Mesothelial cell of epicardium (in vitro differentiated cells): ENCODE data around the gene ZNF511. TPM values are rescaled to one million over a fixed set of nuclear protein-coding genes. Genes with fewer than 3 reads are reported as not detected.
"Not testable (repeated sequence)": the region's sequence is repeated elsewhere in the genome, so short reads cannot be mapped to it uniquely, and the experiment has no call there.

Experiments
- DNase-seq, 2 experiments: peaks; one replicate each; pipeline ENCODE4 v3.0.0; 2021; ENCODE audit warnings: low spot score in 2 of 2; ENCODE audit not compliant: unreplicated experiment in 2 of 2
- H3K27ac Mint-ChIP-seq: 2 replicates; pipeline ENCODE4 v1.8.0; 2021; ENCODE audit warnings: mixed read lengths
- H3K27me3 Mint-ChIP-seq: 2 replicates; pipeline ENCODE4 v1.8.0; 2021; ENCODE audit warnings: low read depth, mixed read lengths
- H3K36me3 Mint-ChIP-seq: 2 replicates; pipeline ENCODE4 v1.8.0; 2021; ENCODE audit warnings: mixed read lengths
- H3K4me1 Mint-ChIP-seq: 2 replicates; pipeline ENCODE4 v1.8.0; 2021; ENCODE audit warnings: mixed read lengths
- H3K4me3 Mint-ChIP-seq: 2 replicates; pipeline ENCODE4 v1.8.0; 2021; ENCODE audit warnings: mild to moderate bottlenecking, moderate library complexity, mixed read lengths
- H3K9me3 Mint-ChIP-seq: 2 replicates; pipeline ENCODE4 v1.8.0; 2021; ENCODE audit warnings: mixed read lengths
- CTCF ChIP-seq: fragments of 200-600 bp; sonication (generic); IDR thresholded peaks from one replicate; pipeline ENCODE4 v1.5.0; 2021; ENCODE audit warnings: antibody characterized with exemption; ENCODE audit not compliant: unreplicated experiment
- total RNA-seq: library from RNA; stranded (reverse); gene quantifications from 3 replicates; pipeline ENCODE4 v1.2.1, GENCODE V29; 2021

The ZNF511 gene
- total RNA-seq, 1 donor from 2014 or later: 44.9 TPM

GRCh38 chr10:133314911-133315310 lies 6.2 kb downstream of the ZNF511 start:
- DNase-seq: no peak
- H3K36me3 Mint-ChIP-seq: peaks cover 5% of the 10 kb centered on the region
- TF ChIP-seq CTCF: no peak
- H3K27ac Mint-ChIP-seq: no peak overlapping the region
- H3K4me3 Mint-ChIP-seq: no peak overlapping the region
- no peaks in the 10 kb centered on the region for H3K9me3 Mint-ChIP-seq
- H3K27me3 Mint-ChIP-seq: peaks cover 14% of the 10 kb centered on the region
- H3K4me1 Mint-ChIP-seq: no peaks in the 10 kb centered on the region

GRCh38 chr10:133315847-133316246 lies 7.1 kb downstream of the ZNF511 start:
- no peak for DNase-seq
- H3K4me1 Mint-ChIP-seq: no peaks in the 10 kb centered on the region
- H3K36me3 Mint-ChIP-seq: peaks cover 2% of the 10 kb centered on the region

GRCh38 chr10:133316266-133316665 lies 7.6 kb downstream of the ZNF511 start:
- H3K27me3 Mint-ChIP-seq: peaks cover 19% of the 10 kb centered on the region
- H3K9me3 Mint-ChIP-seq: peaks cover 4% of the 10 kb centered on the region
- H3K4me3 Mint-ChIP-seq: no peak overlapping the region
- no peak for TF ChIP-seq CTCF
- no peak overlapping the region for H3K27ac Mint-ChIP-seq
- H3K4me1 Mint-ChIP-seq: no peaks in the 10 kb centered on the region
- no peak for DNase-seq
- no peaks in the 10 kb centered on the region for H3K36me3 Mint-ChIP-seq

More at GRCh38 chr10:133315847-133316246, 7.1 kb downstream of the ZNF511 start:
- Mint-ChIP-seq H3K9me3 (peaks cover 4% of the 10 kb centered on the region), H3K27ac (no peak overlapping the region), H3K27me3 (peaks cover 19% of the 10 kb centered on the region), H3K4me3 (no peak overlapping the region)
- no peak for TF ChIP-seq CTCF

- Mint-ChIP-seq H3K36me3 (no peaks in the 10 kb centered on the region), H3K4me3 (no peak overlapping the region), H3K27me3 (peaks cover 19% of the 10 kb centered on the region), H3K4me1 (no peaks in the 10 kb centered on the region), H3K27ac (no peak overlapping the region), H3K9me3 (peaks cover 4% of the 10 kb centered on the region)
- no peak for DNase-seq
- no peak for TF ChIP-seq CTCF
Observed at GRCh38 chr10:133316732-133317131, 8.0 kb downstream of the ZNF511 start.

- Mint-ChIP-seq H3K4me3 (peak overlapping the region; percentile 58), H3K27ac (no peak overlapping the region), H3K4me1 (no peaks in the 10 kb centered on the region), H3K9me3 (peaks cover 4% of the 10 kb centered on the region), H3K36me3 (no peaks in the 10 kb centered on the region), H3K27me3 (peaks cover 25% of the 10 kb centered on the region)
- DNase-seq: peak; percentile 60 to 79
- TF ChIP-seq CTCF: peak; percentile 69
Observed at GRCh38 chr10:133318494-133319127, 9.9 kb downstream of the ZNF511 start.

- peaks cover 34% of the 10 kb centered on the region for H3K27me3 Mint-ChIP-seq
- not testable (repeated sequence) for H3K27ac Mint-ChIP-seq, DNase-seq, H3K4me1 Mint-ChIP-seq, H3K36me3 Mint-ChIP-seq, H3K9me3 Mint-ChIP-seq, H3K4me3 Mint-ChIP-seq
Observed at GRCh38 chr10:133320852-133321422, 12.2 kb downstream of the ZNF511 start.

- H3K4me1 Mint-ChIP-seq, H3K27ac Mint-ChIP-seq, H3K9me3 Mint-ChIP-seq, H3K4me3 Mint-ChIP-seq, H3K36me3 Mint-ChIP-seq, DNase-seq: not testable (repeated sequence)
- peaks cover 45% of the 10 kb centered on the region for H3K27me3 Mint-ChIP-seq
Observed at GRCh38 chr10:133322064-133322709, 13.5 kb downstream of the ZNF511 start.
